Activated CD4-positive, alpha-beta T cell treated with anti-CD3 and anti-CD28 coated beads for 36 hours (primary cell): Measurements from ENCODE around the gene EIF2AK3. TPM values are rescaled to one million over a fixed set of nuclear protein-coding genes. Genes with fewer than 3 reads are reported as not detected.

Source experiments
- ATAC-seq: fragments of 200-7000 bp; cut with Tn5 transposase; one replicate; pipeline ENCODE4 v1.10.0; 2021; ENCODE audit warnings: mild to moderate bottlenecking, moderate library complexity
- CTCF ChIA-PET: fragments of 350-600 bp; sonication (Branson Sonifier 250); formaldehyde crosslinking; loops from one replicate; lab custom pipeline; 2021; ENCODE audit warnings: antibody characterized with exemption; lab: Charles Lee
- POLR2A ChIA-PET: fragments of 350-600 bp; sonication (Branson Sonifier 250); formaldehyde crosslinking; loops from one replicate; lab custom pipeline; 2021; ENCODE audit warnings: antibody characterized with exemption, inconsistent platforms; lab: Charles Lee
- DNase-seq: peaks from one replicate; pipeline ENCODE4 v3.0.0-alpha.2; 2020
- H3K27ac Mint-ChIP-seq: one replicate; pipeline ENCODE4 v1.8.0; 2021; ENCODE audit warnings: mixed read lengths
- H3K27me3 Mint-ChIP-seq: one replicate; pipeline ENCODE4 v1.8.0; 2021; ENCODE audit warnings: mixed read lengths
- H3K36me3 Mint-ChIP-seq: one replicate; pipeline ENCODE4 v1.8.0; 2021; ENCODE audit warnings: low read depth, mixed read lengths
- H3K4me1 Mint-ChIP-seq: one replicate; pipeline ENCODE4 v1.8.0; 2021; ENCODE audit warnings: mixed read lengths
- H3K4me3 Mint-ChIP-seq: one replicate; pipeline ENCODE4 v1.8.0; 2021; ENCODE audit warnings: mild to moderate bottlenecking, moderate library complexity, mixed read lengths
- H3K9me3 Mint-ChIP-seq: one replicate; pipeline ENCODE4 v1.8.0; 2021; ENCODE audit warnings: low read depth, mixed read lengths
- intact Hi-C, 2 experiments: fragments of 100-400 bp; cut with DNase I in 1 of 2; cut with micrococcal nuclease in 1 of 2; formaldehyde crosslinking; loops; one replicate each; pipeline versions ENCODE4 v1.14.2 to v1.15.1; 2022 to 2024; cut with DNase I, micrococcal nuclease
- total RNA-seq, 2 experiments: library from RNA; stranded (reverse); gene quantifications; one replicate each; pipeline ENCODE4 v1.2.3, GENCODE V29; 2021

EIF2AK3 gene
- total RNA-seq, 2 experiments from 2014 or later = 15.9 to 25.1 TPM

DNA sequence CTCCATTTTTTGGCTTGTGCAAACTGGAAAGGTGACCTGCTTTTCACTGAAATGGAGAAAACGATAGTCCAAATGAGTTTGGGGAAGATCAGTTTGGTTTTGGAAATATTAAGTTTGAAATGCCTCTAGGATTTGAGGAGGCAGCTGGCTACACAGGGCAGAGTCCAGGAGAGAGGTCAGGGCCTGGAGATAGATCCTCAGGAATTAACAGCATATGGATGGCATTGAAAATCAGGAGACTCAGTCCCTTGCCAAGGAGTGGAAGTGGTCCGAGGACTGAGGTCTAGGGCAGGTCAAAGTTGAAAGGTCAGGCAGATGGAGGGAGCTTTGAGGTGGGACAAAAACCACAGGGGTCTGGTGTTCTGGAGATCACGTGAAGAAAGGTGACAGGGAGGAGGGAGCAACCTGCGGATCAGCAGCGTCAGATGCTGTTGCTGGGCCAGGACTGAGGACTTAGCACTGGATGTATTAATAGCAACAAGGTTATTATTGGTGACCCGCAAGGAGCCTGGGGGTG is 83.7 kb downstream of the EIF2AK3 start:
- peaks cover 13% of the 10 kb centered on the region for H3K27me3 Mint-ChIP-seq
- POLR2A ChIA-PET = no interaction called here
- no peaks in the 10 kb centered on the region for H3K36me3 Mint-ChIP-seq
- DNase-seq = no peak
- H3K4me3 Mint-ChIP-seq = no peak overlapping the region
- no peak for ATAC-seq
- intact Hi-C loops = no loop called here
- CTCF ChIA-PET = no interaction called here
- no peaks in the 10 kb centered on the region for H3K9me3 Mint-ChIP-seq
- H3K27ac Mint-ChIP-seq = no peak overlapping the region
- H3K4me1 Mint-ChIP-seq = no peaks in the 10 kb centered on the region

DNA sequence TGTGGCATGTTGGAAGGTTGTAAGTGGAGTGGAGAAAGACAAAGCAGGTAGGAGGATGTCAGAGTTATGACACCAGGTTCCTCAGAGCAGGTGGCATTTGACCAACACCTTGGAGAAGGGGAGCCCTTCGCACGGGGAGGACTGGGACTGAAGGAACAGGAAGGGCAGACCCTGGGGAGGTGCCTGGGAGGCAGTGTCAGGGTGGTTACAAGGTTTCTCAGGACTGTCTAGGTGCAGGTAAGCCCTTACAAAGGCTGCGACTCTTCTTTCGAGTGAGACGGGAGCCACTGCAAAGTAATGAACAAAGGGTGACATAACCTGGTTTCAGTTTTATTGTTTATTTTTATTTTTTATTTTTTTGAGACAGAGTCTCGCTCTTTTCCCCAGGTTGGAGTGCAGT is 84.6 kb downstream of the EIF2AK3 start:
- H3K36me3 Mint-ChIP-seq = no peaks in the 10 kb centered on the region
- POLR2A ChIA-PET = no interaction called here

DNA sequence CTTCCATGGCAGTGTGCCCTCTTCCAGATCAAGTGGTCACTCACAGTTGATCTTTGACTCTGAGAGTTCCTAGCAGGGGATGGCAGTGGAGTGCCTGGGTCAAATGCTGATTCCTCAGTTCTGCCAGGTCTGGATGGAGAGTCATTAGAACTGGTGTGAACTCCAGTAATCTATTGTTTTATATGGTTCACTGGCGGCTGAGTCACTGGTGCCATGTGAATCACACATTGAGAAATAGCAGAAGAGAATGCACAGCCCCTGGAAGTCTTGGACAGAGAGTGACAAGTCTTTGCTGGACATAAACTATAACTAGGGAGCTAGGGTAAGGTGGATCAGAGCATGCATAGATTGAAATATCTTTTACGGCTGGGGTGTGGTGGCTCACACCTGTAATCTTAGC is 86.9 kb downstream of the EIF2AK3 start:
- H3K4me3 Mint-ChIP-seq = no peak overlapping the region
- H3K27ac Mint-ChIP-seq = no peak overlapping the region
- intact Hi-C loops = no loop called here
- H3K9me3 Mint-ChIP-seq = no peaks in the 10 kb centered on the region
- peaks cover 18% of the 10 kb centered on the region for H3K27me3 Mint-ChIP-seq
- ATAC-seq (no peak), DNase-seq (no peak)
- no peaks in the 10 kb centered on the region for H3K4me1 Mint-ChIP-seq
- POLR2A ChIA-PET = no interaction called here
- CTCF ChIA-PET = no interaction called here
- H3K36me3 Mint-ChIP-seq = no peaks in the 10 kb centered on the region

More for the DNA sequence above, 84.6 kb downstream of the EIF2AK3 start:
- H3K27ac Mint-ChIP-seq = no peak overlapping the region
- intact Hi-C loops = no loop called here
- H3K4me3 Mint-ChIP-seq = no peak overlapping the region
- ATAC-seq = no peak
- H3K4me1 Mint-ChIP-seq = no peaks in the 10 kb centered on the region
- peaks cover 15% of the 10 kb centered on the region for H3K27me3 Mint-ChIP-seq
- CTCF ChIA-PET = interaction anchor here (0.8 kb wide), 1 partner anchor 166 kb away, joined by 4 read pairs; no protein-coding TSS in a partner anchor
- no peaks in the 10 kb centered on the region for H3K9me3 Mint-ChIP-seq
- DNase-seq = no peak

DNA sequence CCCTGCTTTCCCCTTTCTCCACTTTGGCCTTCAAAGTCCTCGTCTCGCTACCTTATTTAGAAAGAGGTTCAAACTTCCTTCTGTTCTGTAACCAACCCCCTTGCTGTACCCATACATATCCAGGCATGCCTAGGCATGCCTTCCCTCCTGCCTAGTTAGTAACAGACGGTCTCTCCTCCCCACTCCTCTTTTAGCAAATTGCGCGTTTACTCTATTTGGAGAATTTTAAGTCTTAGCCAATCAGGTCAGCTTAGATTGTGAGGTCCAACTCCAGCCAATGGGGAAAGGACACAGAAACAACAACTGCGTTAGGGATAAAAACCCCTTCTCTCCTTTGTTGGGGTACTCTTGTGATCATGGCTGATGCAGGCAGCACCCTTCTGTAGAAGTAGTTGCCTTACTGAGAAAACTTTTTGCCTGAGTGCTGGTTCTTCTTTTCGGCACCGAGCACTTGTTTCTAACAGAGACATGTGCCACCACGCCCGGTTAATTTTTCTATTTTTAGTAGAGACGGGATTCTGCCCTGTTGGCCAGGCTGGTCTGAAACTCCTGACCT is 88.8 kb downstream of the EIF2AK3 start:
- ChIA-PET CTCF (no interaction called here), POLR2A (no interaction called here)
- ATAC-seq (no peak), DNase-seq (no peak)
- intact Hi-C loops = no loop called here
- Mint-ChIP-seq H3K9me3 (no peaks in the 10 kb centered on the region), H3K4me1 (no peaks in the 10 kb centered on the region), H3K36me3 (no peaks in the 10 kb centered on the region), H3K27me3 (peaks cover 19% of the 10 kb centered on the region), H3K27ac (no peak overlapping the region), H3K4me3 (no peak overlapping the region)

DNA sequence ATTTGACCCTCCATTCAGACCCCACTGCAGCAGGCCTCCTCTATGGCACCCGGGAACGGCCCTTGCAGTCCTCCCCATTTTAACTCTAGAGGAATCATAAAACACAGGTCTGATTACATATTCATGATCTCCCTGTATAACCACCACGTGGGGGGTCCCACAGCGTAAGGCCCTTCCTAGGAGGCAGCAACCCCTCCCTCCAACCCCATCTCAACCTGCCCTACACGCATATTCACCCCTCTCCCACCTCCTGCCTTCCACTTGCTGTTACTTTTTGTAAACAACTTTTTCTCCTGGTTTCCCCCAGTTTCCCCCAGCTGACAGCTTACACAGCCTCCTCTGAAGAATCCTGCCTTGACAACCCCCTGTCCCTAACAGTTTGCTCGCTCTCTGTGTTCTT is 89.6 kb downstream of the EIF2AK3 start:
- no peak overlapping the region for H3K4me3 Mint-ChIP-seq
- ATAC-seq = no peak
- no peak for DNase-seq
- no peak overlapping the region for H3K27ac Mint-ChIP-seq
- peaks cover 16% of the 10 kb centered on the region for H3K27me3 Mint-ChIP-seq
- ChIA-PET CTCF (no interaction called here), POLR2A (no interaction called here)
- H3K36me3 Mint-ChIP-seq = no peaks in the 10 kb centered on the region
- H3K9me3 Mint-ChIP-seq = no peaks in the 10 kb centered on the region
- H3K4me1 Mint-ChIP-seq = no peaks in the 10 kb centered on the region
- intact Hi-C loops = no loop called here

DNA sequence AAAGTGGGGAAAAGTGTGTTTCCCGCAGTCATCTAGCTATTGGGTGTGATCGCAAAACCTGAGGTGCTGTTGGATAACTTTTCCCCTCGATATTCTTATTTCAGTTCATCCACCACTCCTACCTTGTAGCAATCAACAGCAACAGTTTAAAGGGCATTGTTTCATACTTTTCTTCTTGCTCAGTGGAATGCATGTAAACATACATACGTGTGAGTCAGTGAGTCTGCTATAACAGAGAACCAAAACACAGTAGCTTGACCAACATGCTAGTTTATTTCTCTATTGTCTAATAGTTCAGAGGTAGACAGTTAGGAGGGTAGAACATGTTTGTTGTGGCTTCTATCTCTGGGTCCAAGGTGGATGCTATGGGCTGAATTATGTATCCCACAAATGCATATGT is 97.2 kb downstream of the EIF2AK3 start:
- Mint-ChIP-seq H3K4me1 (no peaks in the 10 kb centered on the region), H3K9me3 (no peaks in the 10 kb centered on the region), H3K27me3 (peaks cover 7% of the 10 kb centered on the region), H3K36me3 (no peaks in the 10 kb centered on the region), H3K4me3 (no peak overlapping the region), H3K27ac (no peak overlapping the region)
- DNase-seq (no peak), ATAC-seq (no peak)
- intact Hi-C loops = no loop called here
- POLR2A ChIA-PET = no interaction called here
- CTCF ChIA-PET = interaction anchor here (1.7 kb wide), 1 partner anchor 15 kb away, joined by 3 read pairs; no protein-coding TSS in a partner anchor

DNA sequence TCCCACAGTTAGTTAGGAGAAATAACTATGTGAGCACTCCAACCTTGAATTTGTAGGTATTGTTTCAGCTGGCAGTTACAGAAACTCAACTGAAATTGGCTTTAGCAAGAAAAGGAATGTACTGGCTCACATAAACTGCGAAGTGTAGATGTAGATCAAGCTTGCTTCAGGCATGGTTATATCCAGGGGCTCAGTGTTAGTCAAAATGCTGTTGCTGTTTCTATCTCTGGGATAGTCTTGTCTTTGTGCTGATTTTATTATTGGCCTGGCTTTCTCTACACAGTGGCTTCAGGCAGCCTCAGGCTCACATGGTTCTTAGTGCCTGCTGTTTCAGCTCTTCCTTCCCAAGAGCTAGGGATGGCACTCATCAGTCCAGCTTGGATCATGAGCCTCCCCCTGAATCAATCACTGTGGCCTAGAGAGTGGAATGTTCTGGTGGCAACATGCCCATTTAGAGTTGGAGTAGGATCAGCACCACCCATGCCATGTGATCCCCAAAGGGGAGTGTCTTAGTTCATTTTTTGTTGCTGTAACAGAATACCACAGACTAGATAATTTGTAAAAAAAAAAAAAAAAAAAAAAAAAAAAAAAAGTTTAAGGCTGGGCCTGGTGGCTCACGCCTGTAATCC is 105.7 kb downstream of the EIF2AK3 start:
- Mint-ChIP-seq H3K27me3 (peaks cover 3% of the 10 kb centered on the region), H3K9me3 (no peaks in the 10 kb centered on the region), H3K27ac (no peak overlapping the region), H3K36me3 (no peaks in the 10 kb centered on the region), H3K4me1 (no peaks in the 10 kb centered on the region), H3K4me3 (no peak overlapping the region)
- DNase-seq (no peak), ATAC-seq (no peak)
- CTCF ChIA-PET = no interaction called here
- POLR2A ChIA-PET = interaction anchor here (0.6 kb wide), 1 partner anchor 8 kb away, joined by 3 read pairs; no protein-coding TSS in a partner anchor
- intact Hi-C loops = no loop called here

DNA sequence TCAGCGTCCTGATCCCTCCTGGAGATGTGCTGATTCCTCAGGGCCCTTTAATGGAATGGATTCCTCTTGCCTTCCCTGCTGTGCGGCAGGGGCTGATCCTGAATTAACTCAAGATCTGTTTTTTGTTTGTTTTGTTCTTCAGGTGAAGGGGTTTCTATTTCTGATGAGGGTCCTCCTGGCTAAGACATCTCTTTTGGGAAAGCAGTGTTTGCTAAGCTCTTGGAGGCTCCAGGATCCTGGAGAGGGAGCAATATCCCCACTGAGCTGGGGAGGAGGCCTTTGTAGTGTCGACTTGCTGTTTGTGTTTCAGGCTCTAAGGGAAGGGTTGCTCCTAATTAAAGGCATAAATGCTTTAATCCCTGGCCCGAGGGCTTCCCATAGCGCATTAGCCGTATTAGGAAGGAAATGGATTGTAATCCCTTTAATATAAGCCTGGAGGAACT is 109.5 kb downstream of the EIF2AK3 start:
- no peaks in the 10 kb centered on the region for H3K4me1 Mint-ChIP-seq
- no peak for ATAC-seq
- DNase-seq = no peak
- H3K27ac Mint-ChIP-seq = no peak overlapping the region
- ChIA-PET POLR2A (no interaction called here), CTCF (no interaction called here)
- H3K36me3 Mint-ChIP-seq = no peaks in the 10 kb centered on the region
- intact Hi-C loops = no loop called here
- peaks cover 5% of the 10 kb centered on the region for H3K27me3 Mint-ChIP-seq
- H3K9me3 Mint-ChIP-seq = no peaks in the 10 kb centered on the region
- no peak overlapping the region for H3K4me3 Mint-ChIP-seq

Other genes starting within 250 kb of the EIF2AK3 start
- gene FOXI3, start 174.8 kb downstream of the EIF2AK3 start, total RNA-seq = not detected
- gene RPIA, start 64.2 kb upstream of the EIF2AK3 start, total RNA-seq = 10 to 100 TPM; 38.3 to 65.4 TPM